HG02588 (cell line): Measurements from ENCODE around the gene RBM15B.
"Not testable (repeated sequence)": the region's sequence is repeated elsewhere in the genome, so short reads cannot be mapped to it uniquely, and the experiment has no call there.

ENCODE experiments used
- ATAC-seq: cut with Tn5 transposase; IDR thresholded peaks from one replicate; pipeline ENCODE4 v1.9.1; 2021; ENCODE audit warnings: mild to moderate bottlenecking, moderate library complexity; ENCODE audit not compliant: unreplicated experiment

RBM15B gene, protein sequence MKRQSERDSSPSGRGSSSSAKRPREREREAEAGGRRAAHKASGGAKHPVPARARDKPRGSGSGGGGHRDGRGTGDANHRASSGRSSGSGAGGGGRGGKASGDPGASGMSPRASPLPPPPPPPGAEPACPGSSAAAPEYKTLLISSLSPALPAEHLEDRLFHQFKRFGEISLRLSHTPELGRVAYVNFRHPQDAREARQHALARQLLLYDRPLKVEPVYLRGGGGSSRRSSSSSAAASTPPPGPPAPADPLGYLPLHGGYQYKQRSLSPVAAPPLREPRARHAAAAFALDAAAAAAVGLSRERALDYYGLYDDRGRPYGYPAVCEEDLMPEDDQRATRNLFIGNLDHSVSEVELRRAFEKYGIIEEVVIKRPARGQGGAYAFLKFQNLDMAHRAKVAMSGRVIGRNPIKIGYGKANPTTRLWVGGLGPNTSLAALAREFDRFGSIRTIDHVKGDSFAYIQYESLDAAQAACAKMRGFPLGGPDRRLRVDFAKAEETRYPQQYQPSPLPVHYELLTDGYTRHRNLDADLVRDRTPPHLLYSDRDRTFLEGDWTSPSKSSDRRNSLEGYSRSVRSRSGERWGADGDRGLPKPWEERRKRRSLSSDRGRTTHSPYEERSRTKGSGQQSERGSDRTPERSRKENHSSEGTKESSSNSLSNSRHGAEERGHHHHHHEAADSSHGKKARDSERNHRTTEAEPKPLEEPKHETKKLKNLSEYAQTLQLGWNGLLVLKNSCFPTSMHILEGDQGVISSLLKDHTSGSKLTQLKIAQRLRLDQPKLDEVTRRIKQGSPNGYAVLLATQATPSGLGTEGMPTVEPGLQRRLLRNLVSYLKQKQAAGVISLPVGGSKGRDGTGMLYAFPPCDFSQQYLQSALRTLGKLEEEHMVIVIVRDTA

GRCh38 chr3:51391075-51391565 lies at the start of gene RBM15B:
TSS of gene RBM15B (plus strand) at chr3:51391285. CDS start at chr3:51391400, 115 bp downstream.
- peak; percentile 87 for ATAC-seq

- no peak for ATAC-seq
Observed at GRCh38 chr3:51343918-51344687, 47.0 kb upstream of the RBM15B start.

GRCh38 chr3:51350751-51351150 lies 40.3 kb upstream of the RBM15B start:
- ATAC-seq, result no peak

- ATAC-seq, result no peak
Observed at GRCh38 chr3:51353131-51353530, 38.0 kb upstream of the RBM15B start.

DNA sequence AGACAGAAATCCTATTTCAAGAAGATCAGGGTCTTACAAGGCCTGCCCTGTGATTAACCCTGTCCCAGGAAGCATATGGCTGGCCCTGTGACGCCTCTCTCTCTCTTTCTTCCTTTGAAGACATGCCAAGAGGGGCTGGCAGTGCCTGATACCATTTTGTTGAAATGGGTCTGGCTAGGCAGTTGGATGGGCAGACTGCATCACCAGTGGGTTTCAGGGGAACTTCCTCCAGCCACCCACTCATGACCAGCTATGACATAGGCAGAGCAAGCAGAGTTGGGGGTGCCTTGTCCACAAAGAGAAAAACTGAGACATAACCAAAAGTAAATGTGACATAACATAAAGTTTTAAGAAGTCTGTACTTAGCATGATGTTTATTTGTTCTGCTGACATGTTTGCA lies 37.4 kb upstream of the RBM15B start:
- no peak for ATAC-seq

DNA sequence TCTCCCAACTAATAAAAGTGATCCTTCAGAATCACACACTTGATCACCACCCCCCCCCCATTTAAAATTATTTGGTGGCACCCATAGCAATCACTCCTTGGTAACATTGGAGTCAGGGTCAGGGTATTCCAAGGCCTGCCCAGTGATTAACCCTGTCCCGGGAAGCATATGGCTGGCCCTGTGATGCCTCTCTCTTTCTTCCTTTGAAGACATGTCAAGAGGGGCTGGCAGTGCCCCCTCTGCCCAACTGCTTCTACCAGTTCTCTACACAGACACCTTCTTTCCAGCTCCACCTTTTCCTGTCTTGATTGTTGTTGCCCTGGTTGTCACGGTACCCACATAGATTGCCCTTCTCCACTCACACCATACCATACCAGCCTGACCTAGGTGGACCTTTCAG lies 36.9 kb upstream of the RBM15B start:
- ATAC-seq, result no peak

DNA sequence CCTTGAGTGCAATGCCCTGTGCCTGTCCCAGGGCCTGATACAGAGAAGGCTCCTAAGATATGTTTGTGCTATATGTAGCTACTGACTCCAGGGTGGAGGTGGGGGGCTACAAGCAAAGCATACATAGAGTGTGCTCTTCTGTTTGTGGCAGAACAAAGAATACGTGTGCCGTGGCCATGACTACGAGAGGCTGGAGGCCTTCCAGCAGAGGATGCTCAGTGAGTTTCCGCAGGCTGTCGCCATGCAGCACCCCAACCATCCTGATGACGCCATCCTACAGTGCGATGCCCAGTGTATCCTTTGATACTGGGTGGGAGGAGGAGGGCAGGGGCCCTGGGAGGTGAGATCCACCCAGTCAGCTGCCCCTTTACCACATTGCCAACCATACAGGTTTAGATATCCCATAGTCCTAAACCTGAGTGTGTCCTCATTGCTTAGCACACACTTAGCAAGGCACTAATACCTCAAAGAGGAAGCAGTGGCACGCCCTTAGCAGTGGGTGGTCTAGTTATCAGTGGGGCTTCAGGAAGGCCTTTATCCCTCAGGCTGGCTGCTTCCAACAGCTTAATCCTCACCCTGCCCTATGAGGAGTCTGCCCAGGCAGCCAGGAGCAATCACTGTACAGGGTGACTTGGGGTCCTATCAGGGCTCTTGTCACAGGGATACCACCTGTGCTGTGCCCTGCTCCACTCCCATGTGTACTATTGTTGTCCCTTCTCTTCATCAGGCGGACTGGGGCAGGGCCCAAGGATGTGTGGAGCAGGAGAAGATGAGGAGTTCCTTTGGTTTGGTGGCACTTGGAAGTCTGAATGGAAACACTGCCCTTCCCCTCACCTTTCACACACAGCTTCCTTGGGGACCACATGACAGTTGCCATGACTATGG lies 36.1 kb upstream of the RBM15B start:
- no peak for ATAC-seq

GRCh38 chr3:51355891-51356578 lies 35.0 kb upstream of the RBM15B start:
- no peak for ATAC-seq

- no peak for ATAC-seq
Observed at GRCh38 chr3:51357856-51358255, 33.2 kb upstream of the RBM15B start.

DNA sequence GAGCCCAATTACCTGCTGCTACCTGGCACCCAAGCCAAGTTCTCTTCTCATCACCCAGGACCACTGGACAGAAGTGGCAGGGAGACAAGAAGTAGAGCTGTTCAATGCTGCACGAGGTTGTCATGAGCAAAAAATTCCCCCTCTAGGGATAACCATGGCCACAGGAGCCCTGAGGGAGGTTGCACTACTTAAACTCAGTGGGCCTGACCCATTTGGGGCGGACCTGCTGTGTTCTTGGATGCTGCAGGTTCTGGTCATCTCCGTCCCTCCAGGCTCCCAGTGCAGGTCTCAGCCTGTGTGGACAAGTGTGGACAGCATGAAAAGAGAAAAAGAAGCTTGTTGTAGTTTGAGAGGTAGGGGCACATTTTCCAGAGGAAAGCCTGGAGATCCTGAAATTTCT lies 32.1 kb upstream of the RBM15B start:
- ATAC-seq, result no peak

GRCh38 chr3:51360806-51361205 lies 30.3 kb upstream of the RBM15B start:
- no peak for ATAC-seq

DNA sequence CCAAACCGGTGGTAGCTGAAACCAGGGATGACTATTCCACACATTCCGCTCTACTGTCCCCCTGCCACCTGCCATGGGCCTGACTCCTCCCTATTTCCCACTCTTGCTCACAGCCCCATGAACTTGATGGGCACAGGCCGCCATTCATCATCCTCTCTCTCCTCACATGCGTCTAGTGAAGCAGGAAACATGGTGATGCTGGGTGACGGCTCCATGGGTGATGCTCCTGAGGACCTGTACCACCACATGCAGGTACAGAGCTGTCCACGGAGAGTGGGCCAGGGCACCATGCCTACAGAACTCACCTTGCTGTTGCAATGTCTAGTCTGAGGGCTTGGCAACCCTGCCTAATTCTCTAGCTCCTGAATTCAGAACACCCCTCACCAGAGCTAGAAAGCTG lies 29.3 kb upstream of the RBM15B start:
- no peak for ATAC-seq

GRCh38 chr3:51362476-51362875 lies 28.6 kb upstream of the RBM15B start:
- ATAC-seq, result no peak

DNA sequence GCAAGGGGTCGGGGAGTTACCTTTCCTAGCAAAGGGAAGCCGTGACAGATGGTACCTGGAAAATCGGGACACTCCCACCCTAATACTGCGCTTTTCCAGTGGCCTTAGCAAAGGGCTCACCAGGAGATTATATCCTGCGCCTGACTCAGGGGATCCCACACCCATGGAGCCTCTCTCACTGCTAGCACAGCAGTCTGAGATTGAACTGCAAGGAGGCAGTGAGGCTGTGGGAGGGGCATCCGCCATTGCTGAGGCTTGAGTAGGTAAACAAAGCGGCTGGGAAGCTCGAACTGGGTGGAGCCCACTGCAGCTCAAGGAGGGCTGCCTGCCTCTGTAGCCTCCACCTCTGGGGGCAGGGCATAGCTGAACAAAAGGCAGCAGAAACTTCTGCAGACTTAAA lies 22.8 kb upstream of the RBM15B start:
- not testable (repeated sequence) for ATAC-seq

DNA sequence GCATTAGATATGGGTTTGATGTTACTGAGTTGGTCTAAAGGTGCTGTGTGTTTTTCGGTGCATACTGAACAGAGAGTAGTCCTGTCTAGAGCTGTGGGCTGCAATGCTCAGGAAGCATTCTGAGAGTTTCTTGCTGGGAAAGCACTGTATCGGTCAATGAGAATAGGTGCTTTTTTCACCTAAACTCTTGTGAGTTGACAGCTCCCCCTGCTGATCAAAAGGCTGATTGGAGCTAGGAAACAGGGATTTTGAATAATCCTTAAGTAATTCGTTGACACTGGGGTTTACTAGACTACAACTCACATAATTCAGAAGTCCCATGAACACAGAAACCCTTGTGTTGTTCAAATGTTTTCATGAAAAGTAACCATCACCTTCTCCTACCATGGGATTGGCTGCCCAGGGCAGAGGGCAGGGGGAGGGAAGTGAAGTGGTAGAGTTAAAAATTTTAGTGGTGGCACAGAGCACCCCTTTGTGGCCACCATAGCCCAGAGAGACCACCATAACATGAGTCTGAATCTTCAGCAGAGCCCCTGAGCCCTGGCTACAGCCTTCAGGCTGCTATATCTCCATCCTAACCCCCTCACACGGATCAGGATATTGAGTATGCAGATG lies 19.0 kb upstream of the RBM15B start:
- no peak for ATAC-seq

- ATAC-seq, result no peak
Observed at GRCh38 chr3:51373658-51374421, 17.2 kb upstream of the RBM15B start.

DNA sequence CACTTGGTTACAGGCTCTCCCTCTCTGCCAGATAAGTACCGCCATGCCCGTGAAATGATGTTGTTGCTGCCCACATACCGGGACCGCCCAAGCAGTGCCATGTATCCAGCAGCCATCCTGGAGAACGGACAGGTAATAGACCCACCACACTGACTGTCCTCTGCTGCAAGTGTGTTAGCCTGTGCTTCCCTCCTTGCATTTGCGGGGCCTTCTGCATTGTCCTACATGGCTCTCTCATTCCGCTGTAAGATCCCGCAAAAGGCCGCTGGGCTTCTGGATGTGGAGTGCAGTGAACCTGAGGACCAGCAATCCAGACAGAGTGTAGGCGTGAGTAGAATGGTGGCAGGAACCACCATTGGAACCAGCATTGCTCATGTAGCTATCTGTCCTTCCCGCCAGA lies 16.6 kb upstream of the RBM15B start:
- ATAC-seq, result no peak

- no peak for ATAC-seq
Observed at GRCh38 chr3:51375136-51375535, 15.9 kb upstream of the RBM15B start.
